ENCODE data around the gene EDEM3.

- no peak for TF ChIP-seq CTCF (IDR thresholded peaks at IDR 0.05)
- TF ChIP-seq EZH2 (IDR thresholded peaks at IDR 0.05; ENCODE audit: borderline replicate concordance, insufficient read depth, low read depth, low read length, poor library complexity, severe bottlenecking) = no peak
These were observed 92.9 kb downstream of the EDEM3 start for GRCh38 chr1:184661801-184662200.
